Small intestine (tissue), 7 donors: ENCODE measurements around the gene WDR37. TPM values are rescaled to one million over a fixed set of nuclear protein-coding genes. Genes with fewer than 3 reads are reported as not detected.

Experiments used
- DNase-seq, 2 donors: peaks; one replicate each; pipeline versions ENCODE4 v3.0.0 to v3.0.0-alpha.2; 2013
- FAIRE-seq: peaks from 2 replicates; lab custom pipeline; 2012; peaks lifted over from hg19 to GRCh38; lab: Jason Lieb, UNC
- H3K27ac ChIP-seq, 3 donors: one replicate each; pipeline ENCODE4 v1.5.1; 2013; ENCODE audit warnings: low read length in 2 of 3, mild to moderate bottlenecking in 2 of 3, control low read depth in 1 of 3, inconsistent platforms in 1 of 3, low read depth in 1 of 3, moderate library complexity in 1 of 3
- H3K27me3 ChIP-seq, 3 donors: one replicate each; pipeline ENCODE4 v1.6.1; 2013; ENCODE audit warnings: low read length in 3 of 3, inconsistent platforms in 1 of 3; ENCODE audit not compliant: control insufficient read depth in 3 of 3, insufficient read depth in 3 of 3
- H3K36me3 ChIP-seq, 3 donors: one replicate each; pipeline ENCODE4 v1.6.1; 2013; ENCODE audit warnings: low read length in 3 of 3, inconsistent platforms in 1 of 3, low read depth in 1 of 3, mild to moderate bottlenecking in 1 of 3, moderate library complexity in 1 of 3; ENCODE audit not compliant: control insufficient read depth in 3 of 3, insufficient read depth in 2 of 3
- H3K4me1 ChIP-seq, 3 donors: one replicate each; pipeline ENCODE4 v1.6.1; 2013; ENCODE audit warnings: low read length in 2 of 3, inconsistent platforms in 1 of 3, low read depth in 1 of 3, mild to moderate bottlenecking in 1 of 3, moderate library complexity in 1 of 3; ENCODE audit not compliant: control insufficient read depth in 3 of 3, insufficient read depth in 2 of 3
- H3K4me3 ChIP-seq, 3 donors: one replicate each; pipeline ENCODE4 v1.5.1; 2013; ENCODE audit warnings: low read length in 3 of 3, control low read depth in 1 of 3, inconsistent platforms in 1 of 3, low read depth in 1 of 3, mild to moderate bottlenecking in 1 of 3, moderate library complexity in 1 of 3
- H3K9me3 ChIP-seq, 2 donors: one replicate each; pipeline ENCODE4 v1.6.1; 2013; ENCODE audit warnings: low read depth in 1 of 2, low read length in 1 of 2; ENCODE audit not compliant: control insufficient read depth in 2 of 2, insufficient read depth in 1 of 2
- WGBS, 3 donors: extraction: QIAGEN DNeasy Blood & Tissue Kit; methylation state at CpG; one replicate each; pipeline ENCODE4 v1.1.7; 2013; 5-methylcytosine and 5-hydroxymethylcytosine counted together
- polyA plus RNA-seq, 4 donors: library from polyadenylated mRNA; stranded (reverse) in 3 of 4; unstranded in 1 of 4; fragments of 200-250 nt in 3 of 4; fragments of 120-200 nt in 1 of 4; gene quantifications; one replicate each; pipeline versions ENCODE4 v1.2.1 to v1.2.3, GENCODE V29; 2013
- donor health status: healthy with polysubstance abuse.
- donor health status: control.
- donor health status: control.
- donor health status: Bipolar disorder and iron deficiency.
- donor health status: healthy.

Gene WDR37
- polyA plus RNA-seq, 4 donors = 6.8 to 14.8 (median 7.7) TPM

GRCh38 chr10:1121271-1121970 lies 65.2 kb downstream of the WDR37 start:
- Histone ChIP-seq H3K9me3 (no peaks in the 10 kb centered on the region), H3K4me1 (no peaks in the 10 kb centered on the region), H3K4me3 (no peak overlapping the region), H3K27me3 (no peaks in the 10 kb centered on the region), H3K27ac (no peak overlapping the region), H3K36me3 (peaks cover 25 to 73% (median 25%) of the 10 kb centered on the region in 3 donors)
- DNase-seq = no peak
- 96 to 98% (median 96%) methylated on average over 23 of the region's 23 CpGs for WGBS, 3 donors
- FAIRE-seq = no peak

- DNase-seq (no peak), FAIRE-seq (no peak)
- Histone ChIP-seq H3K27me3 (no peaks in the 10 kb centered on the region), H3K4me3 (no peak overlapping the region), H3K4me1 (no peaks in the 10 kb centered on the region), H3K36me3 (peaks cover 21 to 67% (median 21%) of the 10 kb centered on the region in 3 donors), H3K27ac (no peak overlapping the region), H3K9me3 (no peaks in the 10 kb centered on the region)
- WGBS, 3 donors = 75 to 83% (median 75%) methylated on average over 6 of the region's 6 CpGs
These were observed 66.2 kb downstream of the WDR37 start for GRCh38 chr10:1122349-1122748.

GRCh38 chr10:1123198-1123597 lies 67.0 kb downstream of the WDR37 start:
- DNase-seq = no peak
- Histone ChIP-seq H3K4me3 (no peak overlapping the region), H3K4me1 (no peaks in the 10 kb centered on the region), H3K27me3 (no peaks in the 10 kb centered on the region), H3K9me3 (no peaks in the 10 kb centered on the region), H3K36me3 (peaks cover 17 to 67% (median 21%) of the 10 kb centered on the region in 3 donors), H3K27ac (no peak overlapping the region)
- 82 to 89% (median 89%) methylated on average over 5 of the region's 5 CpGs for WGBS, 3 donors
- no peak for FAIRE-seq

GRCh38 chr10:1123972-1124371 lies 67.8 kb downstream of the WDR37 start:
- Histone ChIP-seq H3K27ac (no peak overlapping the region), H3K27me3 (no peaks in the 10 kb centered on the region), H3K4me3 (no peak overlapping the region), H3K4me1 (no peaks in the 10 kb centered on the region), H3K36me3 (peaks cover 14 to 66% (median 26%) of the 10 kb centered on the region in 3 donors), H3K9me3 (no peaks in the 10 kb centered on the region)
- DNase-seq = no peak
- WGBS, 3 donors = 89 to 92% (median 91%) methylated on average over 12 of the region's 12 CpGs
- no peak for FAIRE-seq

- Histone ChIP-seq H3K9me3 (no peaks in the 10 kb centered on the region), H3K4me3 (no peak overlapping the region), H3K27me3 (no peaks in the 10 kb centered on the region), H3K4me1 (no peaks in the 10 kb centered on the region), H3K36me3 (peaks cover 17 to 67% (median 31%) of the 10 kb centered on the region in 3 donors), H3K27ac (no peak overlapping the region)
- WGBS, 3 donors = 97 to 98% (median 98%) methylated on average over 11 of the region's 11 CpGs
- FAIRE-seq = no peak
- no peak for DNase-seq
These were observed 68.6 kb downstream of the WDR37 start for GRCh38 chr10:1124796-1125195.

GRCh38 chr10:1126461-1126860 lies 70.3 kb downstream of the WDR37 start:
- Histone ChIP-seq H3K4me3 (no peak overlapping the region), H3K27me3 (no peaks in the 10 kb centered on the region), H3K36me3 (peaks cover 21 to 67% (median 43%) of the 10 kb centered on the region in 3 donors), H3K27ac (no peak overlapping the region), H3K9me3 (no peaks in the 10 kb centered on the region), H3K4me1 (no peaks in the 10 kb centered on the region)
- WGBS, 3 donors = 93 to 97% (median 94%) methylated on average over 13 of the region's 13 CpGs
- DNase-seq = no peak
- no peak for FAIRE-seq

GRCh38 chr10:1127629-1128028 lies 71.4 kb downstream of the WDR37 start:
- Histone ChIP-seq H3K36me3 (peaks cover 18 to 60% (median 40%) of the 10 kb centered on the region in 3 donors), H3K4me1 (no peaks in the 10 kb centered on the region), H3K27me3 (no peaks in the 10 kb centered on the region), H3K27ac (no peak overlapping the region), H3K9me3 (no peaks in the 10 kb centered on the region), H3K4me3 (no peak overlapping the region)
- 91 to 95% (median 94%) methylated on average over 15 of the region's 15 CpGs for WGBS, 3 donors
- FAIRE-seq (no peak), DNase-seq (no peak)

- FAIRE-seq (no peak), DNase-seq (no peak)
- WGBS, 3 donors = 68 to 70% (median 70%) methylated on average over 2 of the region's 2 CpGs
These were observed 71.9 kb downstream of the WDR37 start for GRCh38 chr10:1128115-1128514.

More at GRCh38 chr10:1128115-1128514, 71.9 kb downstream of the WDR37 start:
- Histone ChIP-seq H3K27ac (no peak overlapping the region), H3K36me3 (peaks cover 18 to 60% (median 40%) of the 10 kb centered on the region in 3 donors), H3K27me3 (no peaks in the 10 kb centered on the region), H3K4me3 (no peak overlapping the region), H3K9me3 (no peaks in the 10 kb centered on the region), H3K4me1 (no peaks in the 10 kb centered on the region)
